GM06990 (cell line): ENCODE data around the gene DDAH2.

Source experiments
- DNase-seq: peaks from one replicate; pipeline ENCODE4 v3.0.0-alpha.2; 2011; ENCODE audit not compliant: insufficient read length; ENCODE audit errors: extremely low read depth
- H3K27me3 ChIP-seq: replicated peaks from 2 replicates; pipeline ENCODE4 v1.6.0; 2011; ENCODE audit warnings: low read length; ENCODE audit not compliant: control insufficient read depth, insufficient read depth
- H3K36me3 ChIP-seq: 2 replicates; pipeline ENCODE4 v1.5.1; 2011; ENCODE audit warnings: low read length; ENCODE audit not compliant: control insufficient read depth, insufficient read depth
- H3K4me3 ChIP-seq: replicated peaks from 2 replicates; pipeline ENCODE4 v1.5.1; 2011; ENCODE audit warnings: low read depth, mild to moderate bottlenecking, control low read depth, low read length
- TF ChIP-seq, protein P1 (sequence below): IDR thresholded peaks from 2 replicates; pipeline ENCODE4 v1.5.1; 2011; ENCODE audit warnings: low read length, control low read depth, mild to moderate bottlenecking, inconsistent platforms; ENCODE audit not compliant: insufficient read depth, poor library complexity, severe bottlenecking

The DDAH2 gene

DNA sequence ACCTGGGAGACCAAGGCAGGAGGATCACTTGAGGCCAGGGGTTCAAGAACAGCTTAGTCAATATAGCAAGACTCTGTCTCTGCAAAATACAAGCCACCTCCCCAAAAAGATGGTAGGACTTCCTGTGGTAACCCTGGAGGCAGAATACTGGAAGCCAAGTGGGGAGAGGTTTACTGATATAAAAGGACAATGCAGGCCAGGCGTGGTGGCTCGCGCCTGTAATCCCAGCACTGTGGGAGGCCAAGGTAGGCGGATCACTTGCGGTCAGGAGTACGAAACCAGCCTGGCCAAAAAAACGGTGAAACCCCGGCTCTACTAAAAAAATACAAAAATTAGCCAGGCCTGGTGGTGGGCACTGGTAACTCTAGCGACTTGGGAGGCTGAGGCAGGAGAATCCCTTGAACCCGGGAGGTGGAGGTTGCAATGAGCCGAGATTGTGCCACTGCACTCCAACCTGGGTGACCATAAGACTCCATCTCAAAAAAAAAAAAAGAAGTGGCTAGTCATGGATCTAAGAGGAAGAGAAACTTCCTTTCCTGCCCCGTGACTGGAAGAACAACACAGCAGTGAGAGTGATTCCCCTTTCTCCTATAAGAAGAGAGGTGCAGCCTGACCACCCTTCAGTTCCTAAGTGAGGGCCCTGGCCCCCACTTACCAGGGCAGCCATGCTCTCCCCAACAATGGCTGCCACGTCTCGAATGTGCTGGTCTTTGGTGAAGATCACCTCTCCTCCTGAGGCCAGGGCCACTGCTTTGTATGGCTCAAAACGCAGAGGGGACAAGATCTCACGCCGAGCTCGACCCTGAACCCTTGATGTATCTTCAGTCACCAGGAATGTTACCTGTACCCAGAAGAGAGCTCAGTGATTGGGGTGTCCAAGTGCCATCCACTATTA, 39.5 kb upstream of the DDAH2 start:
- Histone ChIP-seq H3K4me3 (no peak overlapping the region), H3K36me3 (peaks cover 2% of the 10 kb centered on the region; the same call in 1 of the 2 replicates), H3K27me3 (no peaks in the 10 kb centered on the region)
- DNase-seq, result no peak
- TF ChIP-seq, protein P1, sequence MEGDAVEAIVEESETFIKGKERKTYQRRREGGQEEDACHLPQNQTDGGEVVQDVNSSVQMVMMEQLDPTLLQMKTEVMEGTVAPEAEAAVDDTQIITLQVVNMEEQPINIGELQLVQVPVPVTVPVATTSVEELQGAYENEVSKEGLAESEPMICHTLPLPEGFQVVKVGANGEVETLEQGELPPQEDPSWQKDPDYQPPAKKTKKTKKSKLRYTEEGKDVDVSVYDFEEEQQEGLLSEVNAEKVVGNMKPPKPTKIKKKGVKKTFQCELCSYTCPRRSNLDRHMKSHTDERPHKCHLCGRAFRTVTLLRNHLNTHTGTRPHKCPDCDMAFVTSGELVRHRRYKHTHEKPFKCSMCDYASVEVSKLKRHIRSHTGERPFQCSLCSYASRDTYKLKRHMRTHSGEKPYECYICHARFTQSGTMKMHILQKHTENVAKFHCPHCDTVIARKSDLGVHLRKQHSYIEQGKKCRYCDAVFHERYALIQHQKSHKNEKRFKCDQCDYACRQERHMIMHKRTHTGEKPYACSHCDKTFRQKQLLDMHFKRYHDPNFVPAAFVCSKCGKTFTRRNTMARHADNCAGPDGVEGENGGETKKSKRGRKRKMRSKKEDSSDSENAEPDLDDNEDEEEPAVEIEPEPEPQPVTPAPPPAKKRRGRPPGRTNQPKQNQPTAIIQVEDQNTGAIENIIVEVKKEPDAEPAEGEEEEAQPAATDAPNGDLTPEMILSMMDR, result no peak

DNA sequence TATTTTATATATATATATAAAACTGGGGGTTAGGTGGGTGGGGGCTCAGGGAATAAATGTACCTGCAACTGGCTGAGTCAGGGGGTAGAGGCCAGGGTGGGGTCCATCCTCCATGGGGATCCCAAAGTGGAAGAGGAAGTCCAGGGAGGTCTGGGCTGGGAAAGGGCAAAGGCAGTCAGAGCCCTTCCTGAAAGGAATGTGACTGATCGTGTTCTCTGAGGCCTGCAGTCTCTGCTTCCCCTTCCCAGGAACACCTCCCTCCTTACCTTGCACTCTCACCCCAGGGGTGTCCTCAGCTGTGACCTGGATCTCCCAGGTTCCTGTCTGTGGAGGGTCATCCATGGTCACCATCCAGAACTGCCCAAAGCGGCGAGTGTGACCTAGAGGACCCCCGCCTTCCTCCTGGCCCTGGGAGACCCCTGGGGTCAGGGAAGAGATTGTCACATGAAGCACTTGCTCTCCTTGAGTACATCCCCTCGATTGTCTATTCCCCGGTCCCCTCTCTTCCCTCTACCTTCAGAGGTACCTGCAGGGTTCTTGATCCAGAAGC, 38.1 kb upstream of the DDAH2 start:
- Histone ChIP-seq H3K36me3 (peaks cover 5% of the 10 kb centered on the region), H3K4me3 (no peak overlapping the region), H3K27me3 (no peaks in the 10 kb centered on the region)
- DNase-seq, result no peak
- TF ChIP-seq, protein P1, result no peak

DNA sequence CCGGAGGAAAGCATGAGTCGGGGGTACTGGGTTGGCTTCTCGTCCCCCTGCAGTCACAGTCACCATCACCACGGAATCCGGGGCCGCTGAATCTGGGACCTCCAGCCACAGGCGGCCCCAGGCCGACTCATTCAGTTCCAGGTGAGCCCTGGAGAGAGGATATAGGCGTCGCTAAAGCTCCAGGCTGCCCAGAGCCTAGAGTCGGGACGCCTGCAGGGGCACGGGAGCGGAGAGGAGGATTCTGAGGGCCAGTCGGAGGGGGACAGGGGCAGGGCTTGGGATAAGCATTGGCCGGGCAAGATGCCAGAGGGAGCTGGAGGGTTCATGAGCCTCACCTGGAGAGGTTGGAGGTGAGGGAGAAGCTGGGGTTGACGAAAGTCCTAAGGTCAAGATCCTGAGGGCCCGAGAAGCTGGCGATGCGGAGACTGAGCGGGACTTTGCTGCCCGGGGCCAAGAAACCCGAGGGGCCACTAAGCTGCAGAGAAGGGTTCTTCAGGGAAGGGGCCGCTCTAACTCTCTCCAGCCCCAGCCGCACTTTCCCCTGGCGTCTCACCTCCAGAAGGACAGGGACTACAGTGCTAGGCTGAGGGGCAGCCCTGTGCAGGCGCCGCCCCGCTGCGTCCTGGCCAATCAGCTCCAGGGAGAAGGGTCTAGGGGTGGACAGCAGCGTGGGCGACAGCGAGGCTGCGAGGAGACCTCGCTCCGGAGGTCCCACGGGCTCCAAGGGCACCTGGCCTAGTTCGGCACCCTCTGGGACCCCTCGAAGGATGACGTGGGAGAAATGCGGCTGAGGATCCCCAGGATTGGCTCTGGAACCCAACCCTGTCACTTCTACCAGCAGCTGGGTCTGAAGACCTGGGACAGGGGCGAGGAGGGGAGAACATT, 37.1 kb upstream of the DDAH2 start:
- H3K36me3 ChIP-seq, result peaks cover 12% of the 10 kb centered on the region
- no peak for DNase-seq
- no peak overlapping the region for H3K4me3 ChIP-seq
- no peaks in the 10 kb centered on the region for H3K27me3 ChIP-seq
- TF ChIP-seq, protein P1, result no peak

DNA sequence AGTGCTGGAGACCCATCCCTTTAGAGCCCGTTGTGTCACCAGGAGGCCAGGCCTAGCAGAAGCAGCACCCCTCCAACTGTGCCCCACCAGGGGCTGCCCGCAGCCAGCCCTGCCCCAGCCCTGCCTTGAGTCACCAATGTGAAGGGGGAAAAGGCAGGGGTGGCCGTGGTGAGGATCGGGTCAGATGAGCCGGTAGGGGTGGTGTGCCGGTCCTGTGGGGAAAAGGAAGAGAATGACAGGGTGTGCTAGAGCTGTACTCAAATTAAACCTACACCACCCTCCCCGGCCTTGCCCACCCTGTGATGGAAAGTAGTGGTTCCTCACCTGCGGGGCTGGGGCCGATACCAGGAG, 36.4 kb upstream of the DDAH2 start:
- H3K27me3 ChIP-seq, result no peaks in the 10 kb centered on the region
- peaks cover 16% of the 10 kb centered on the region for H3K36me3 ChIP-seq
- no peak overlapping the region for H3K4me3 ChIP-seq
- no peak for DNase-seq
- TF ChIP-seq, protein P1, result no peak

DNA sequence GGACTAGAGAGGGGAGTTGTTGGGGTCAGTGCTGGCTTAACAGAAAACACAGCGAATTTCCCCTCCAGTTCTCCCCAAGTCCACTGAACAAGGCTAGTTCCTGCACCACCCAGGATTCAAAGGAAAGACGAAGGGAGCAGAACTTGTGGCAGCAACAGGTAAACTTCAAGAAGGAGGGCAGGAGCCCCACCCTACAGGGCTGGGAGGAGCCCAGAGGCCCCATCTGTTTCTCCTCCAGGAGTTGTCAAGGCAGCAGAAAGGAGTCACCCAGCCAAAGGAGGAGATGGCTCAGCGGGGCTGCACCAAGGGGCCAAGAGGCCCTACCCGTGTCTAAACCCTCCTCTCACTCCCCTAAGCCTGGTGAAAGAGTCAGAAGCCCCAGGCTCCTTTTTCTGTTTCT, 35.1 kb upstream of the DDAH2 start:
- peaks cover 21% of the 10 kb centered on the region for H3K36me3 ChIP-seq
- no peaks in the 10 kb centered on the region for H3K27me3 ChIP-seq
- H3K4me3 ChIP-seq, result no peak overlapping the region
- TF ChIP-seq, protein P1, result no peak
- DNase-seq, result no peak
